DMS 273 (cell line): ENCODE measurements around the gene CMC1.
"Not testable (repeated sequence)": the region's sequence is repeated elsewhere in the genome, so short reads cannot be mapped to it uniquely, and the experiment has no call there.

Experiments
- DNase-seq: peaks from one replicate; lab custom pipeline; 2025; ENCODE audit not compliant: unreplicated experiment; lab: John Stamatoyannopoulos, UW

Gene CMC1, protein sequence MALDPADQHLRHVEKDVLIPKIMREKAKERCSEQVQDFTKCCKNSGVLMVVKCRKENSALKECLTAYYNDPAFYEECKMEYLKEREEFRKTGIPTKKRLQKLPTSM

DNA sequence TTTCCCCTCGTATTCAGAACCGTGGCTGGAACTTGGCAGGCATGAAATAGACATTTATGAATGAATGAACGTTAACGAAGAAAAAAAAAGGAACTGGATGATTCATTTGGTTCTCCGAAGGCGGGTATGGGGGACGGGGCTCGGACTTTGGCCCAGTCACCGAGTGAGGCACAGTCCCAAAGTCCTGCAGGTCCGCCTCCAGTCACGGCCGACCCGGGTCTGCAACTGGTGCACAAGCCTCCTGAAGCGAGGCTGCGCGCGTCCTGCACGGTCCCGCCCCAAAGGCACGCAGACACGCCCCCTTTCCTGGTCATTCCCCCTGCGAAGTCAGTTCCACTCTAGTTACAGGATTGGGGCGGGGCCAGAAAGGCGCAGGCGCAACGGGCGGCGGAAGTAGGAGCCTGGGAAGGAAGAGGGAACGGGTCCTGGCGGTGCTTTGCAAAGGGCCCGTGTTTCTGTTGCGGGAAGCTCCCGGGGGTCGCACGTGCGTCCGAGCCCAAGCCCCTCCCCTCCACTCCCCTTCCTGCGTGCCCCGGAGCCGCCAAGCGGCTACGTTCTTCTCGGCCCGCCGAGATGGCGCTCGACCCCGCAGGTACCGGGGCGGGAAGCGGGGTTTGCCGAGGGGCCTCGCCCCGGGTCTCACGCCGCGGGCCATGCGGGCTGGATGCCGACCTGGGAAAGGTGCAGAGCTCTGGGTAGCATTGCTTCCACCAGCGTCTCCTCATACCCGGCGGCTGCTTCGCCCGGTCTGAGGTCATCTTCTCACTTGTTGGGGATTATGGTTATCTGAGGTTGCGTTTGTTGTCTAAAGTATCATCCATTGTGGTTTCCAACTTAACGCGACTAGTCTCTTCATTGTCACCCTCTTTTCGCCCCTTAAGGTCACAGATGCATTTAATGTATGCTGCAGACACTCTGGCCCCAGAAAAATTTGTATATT is at the start of gene CMC1:
CMC1 (plus strand) TSS at position 399 of the 940 bp plus-strand sequence; CDS start at position 574, 175 bp downstream.
- DNase-seq = peak; percentile 97

DNA sequence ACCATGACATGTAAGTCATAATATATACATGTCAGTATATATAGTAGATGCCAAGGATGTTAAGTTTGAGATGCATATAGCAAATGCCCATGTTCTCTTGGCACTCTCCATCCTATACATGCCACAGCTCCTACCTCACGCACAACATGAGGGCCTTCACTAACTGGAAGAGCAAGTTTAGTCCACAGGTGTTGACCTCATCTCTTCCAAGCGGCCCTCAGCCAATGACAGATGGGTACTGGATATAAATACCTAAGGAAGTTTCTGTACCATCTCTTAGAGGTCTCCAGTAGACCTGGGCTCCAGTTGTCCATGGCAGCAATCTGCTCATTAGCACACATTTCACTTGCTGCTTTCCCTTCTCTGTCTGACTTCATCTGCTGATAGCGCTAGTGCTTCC is 43.3 kb upstream of the CMC1 start:
- DNase-seq = no peak

DNA sequence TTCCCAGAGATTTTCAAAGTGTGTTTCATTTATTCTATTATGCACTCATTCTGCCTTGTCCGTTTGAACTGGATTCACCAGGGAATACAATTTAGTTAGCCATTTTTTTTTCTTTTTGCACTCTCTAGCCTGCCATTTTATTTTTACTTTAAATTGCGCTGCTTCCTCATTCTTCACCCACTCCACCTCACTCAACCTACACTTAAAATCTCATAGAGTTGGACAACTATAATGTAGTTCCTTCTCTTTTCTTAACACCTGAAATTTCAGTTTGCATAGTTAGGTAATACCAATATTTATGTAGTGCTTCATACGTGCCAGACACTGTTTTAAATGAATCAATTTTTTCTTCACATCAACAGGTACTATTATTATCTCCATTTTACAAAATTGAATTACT is 42.4 kb upstream of the CMC1 start:
- no peak for DNase-seq

DNA sequence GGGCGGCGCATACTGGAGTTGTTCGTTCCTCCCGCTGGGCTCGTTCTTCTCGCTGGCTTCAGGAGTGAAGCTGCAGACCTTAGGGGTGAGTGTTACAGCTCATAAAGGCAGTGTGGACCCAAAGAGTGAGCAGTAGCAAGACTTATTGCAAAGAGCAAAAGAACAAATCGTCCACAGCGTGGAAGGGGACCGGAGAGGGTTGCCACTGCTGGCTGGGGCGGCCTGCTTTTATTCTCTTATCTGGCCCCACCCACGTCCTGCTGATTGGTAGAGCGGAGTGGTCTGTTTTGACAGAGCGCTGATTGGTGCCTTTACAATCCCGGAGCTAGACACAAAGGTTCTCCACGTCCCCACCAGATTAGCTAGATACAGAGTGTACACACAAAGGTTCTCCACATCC is 41.8 kb upstream of the CMC1 start:
- DNase-seq = not testable (repeated sequence)

DNA sequence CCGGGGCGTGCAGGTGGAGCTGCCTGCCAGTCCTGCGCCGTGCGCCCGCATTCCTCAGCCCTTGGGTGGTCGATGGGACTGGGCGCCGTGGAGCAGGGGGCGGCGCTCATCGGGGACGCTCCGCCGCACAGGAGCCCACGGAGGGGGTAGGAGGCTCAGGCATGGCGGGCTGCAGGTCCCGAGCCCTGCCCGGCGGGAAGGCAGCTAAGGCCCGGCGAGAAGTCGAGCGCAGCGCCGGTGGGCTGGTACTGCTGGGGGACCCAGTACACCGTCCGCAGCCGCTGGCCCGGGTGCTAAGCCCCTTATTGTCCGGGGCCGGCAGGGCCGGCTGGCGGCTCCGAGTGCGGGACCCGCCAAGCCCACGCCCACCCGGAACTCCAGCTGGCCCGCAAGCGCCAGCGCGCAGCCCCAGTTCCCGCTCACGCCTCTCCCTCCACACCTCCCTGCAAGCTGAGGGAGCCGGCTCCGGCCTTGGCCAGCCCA is 41.0 kb upstream of the CMC1 start:
- not testable (repeated sequence) for DNase-seq

DNA sequence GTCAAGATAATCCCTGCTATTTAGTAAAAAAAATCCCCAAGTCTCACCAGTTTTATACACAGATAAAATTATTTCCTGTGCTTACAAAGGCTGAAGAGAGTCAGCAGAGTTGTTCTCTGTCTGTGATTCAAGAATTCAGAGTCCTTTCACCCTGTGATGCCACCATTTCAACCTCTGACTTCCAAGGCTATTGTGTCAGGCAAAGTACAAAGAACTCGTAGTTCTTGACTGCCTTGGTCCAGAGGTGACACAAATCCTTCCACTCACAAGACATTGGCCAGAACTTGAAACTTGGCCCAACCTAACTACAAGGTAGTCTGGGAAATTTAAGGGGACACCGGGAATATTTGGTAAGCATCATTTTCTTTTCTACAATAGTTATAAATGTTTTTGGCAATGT is 34.9 kb upstream of the CMC1 start:
- no peak for DNase-seq

DNA sequence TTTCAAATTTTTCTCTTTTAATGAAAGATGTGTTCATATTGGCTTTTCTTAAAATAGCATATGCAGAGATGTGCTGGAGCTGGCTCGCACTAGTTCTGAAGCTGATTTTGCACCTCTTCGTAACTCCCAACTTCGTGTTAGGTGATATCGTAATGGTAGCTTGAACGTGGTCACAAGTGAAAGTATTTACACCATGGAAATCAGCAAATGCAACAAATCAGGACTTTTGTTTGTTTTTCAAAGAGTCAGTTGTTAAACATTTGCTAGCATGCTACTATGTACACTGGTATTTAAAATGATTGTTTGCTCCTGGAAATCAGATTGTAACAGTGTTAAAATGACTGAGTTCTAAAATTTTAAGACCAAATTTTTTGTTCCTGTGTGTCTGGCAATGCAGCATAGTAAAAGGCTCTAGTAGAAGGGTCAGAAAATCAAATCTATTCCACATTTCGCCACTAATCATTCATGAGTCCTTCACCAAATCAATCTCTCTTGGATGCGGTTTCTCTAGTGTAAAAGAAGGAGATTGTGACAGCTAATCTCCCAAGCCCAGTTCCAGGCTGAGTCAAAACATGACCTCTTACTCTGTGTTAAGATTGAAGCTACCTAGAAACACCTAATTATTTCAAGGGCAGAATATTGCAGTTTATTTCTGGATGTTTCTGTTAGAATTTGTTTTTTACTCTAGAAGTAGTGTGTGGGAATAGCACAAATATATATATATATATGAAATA is 34.3 kb upstream of the CMC1 start:
- no peak for DNase-seq

DNA sequence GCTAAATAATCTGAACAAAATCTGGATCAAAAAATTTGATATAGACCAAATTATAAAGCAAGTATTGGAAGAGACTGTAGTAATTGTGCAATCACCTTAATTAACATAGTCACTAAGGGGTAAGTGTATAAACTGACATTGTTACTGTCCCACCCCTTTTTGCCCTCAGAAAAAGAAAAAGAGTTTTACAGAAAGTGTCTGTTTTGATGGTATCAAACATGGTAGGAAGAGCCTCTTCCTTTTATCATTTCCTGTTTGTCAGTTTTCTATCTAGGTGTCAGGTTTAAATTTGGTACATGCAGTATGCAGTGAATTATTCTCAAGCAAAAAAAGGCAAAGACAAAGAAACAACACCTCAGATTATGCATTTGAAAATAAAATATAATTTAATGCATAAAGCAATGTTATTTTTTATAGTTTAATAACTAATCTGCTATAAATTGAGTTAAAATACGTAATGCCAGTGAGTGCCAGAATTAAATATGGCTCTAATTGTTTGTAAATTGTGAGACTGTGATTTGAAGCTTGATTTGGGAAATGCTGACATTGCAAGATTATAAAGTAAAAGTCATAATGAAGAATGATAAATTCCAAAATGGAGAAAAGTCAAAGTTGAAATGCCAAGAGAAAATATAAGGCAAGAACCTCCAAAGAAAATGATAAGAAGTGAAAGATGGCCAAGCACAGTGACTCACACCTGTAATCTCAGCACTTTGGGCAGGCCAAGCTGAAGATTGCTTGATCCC is 30.3 kb upstream of the CMC1 start:
- DNase-seq = no peak

DNA sequence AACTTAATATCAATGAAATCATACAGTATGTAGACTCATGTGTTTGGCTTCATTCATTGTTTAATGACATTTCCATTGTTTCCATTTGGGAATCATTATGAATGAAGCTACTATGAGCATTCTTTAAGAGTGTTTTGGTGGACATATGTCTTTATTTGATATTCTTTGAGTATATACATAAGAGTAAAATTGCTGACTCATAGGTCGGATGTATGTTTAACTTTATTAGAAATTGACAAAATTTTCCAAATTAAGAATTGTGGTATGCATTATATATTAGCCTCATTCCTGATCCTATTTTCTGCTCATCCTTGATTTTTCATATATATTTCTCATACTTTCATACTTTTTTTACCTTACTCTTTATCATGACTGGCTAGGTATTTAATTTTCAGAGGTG is 28.7 kb upstream of the CMC1 start:
- DNase-seq = no peak

DNA sequence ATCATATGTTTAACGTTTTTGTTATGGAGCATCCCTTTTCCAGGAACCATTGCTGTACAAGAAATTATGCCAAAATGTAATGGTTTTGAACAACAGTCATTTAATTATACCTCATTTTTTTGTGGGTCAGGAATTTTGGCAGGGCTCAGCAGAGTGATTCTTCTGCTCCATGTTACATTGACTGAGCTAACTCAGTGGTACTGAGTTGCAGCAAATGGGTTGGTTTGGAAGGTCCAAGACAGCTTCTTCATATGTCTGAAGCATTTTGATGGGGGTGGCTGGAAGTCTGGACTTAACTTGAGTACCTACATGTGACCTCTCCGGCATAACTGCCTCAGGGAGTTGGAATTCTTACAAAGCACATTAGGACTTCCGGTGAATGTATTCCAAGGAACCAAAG is 26.0 kb upstream of the CMC1 start:
- DNase-seq = no peak

DNA sequence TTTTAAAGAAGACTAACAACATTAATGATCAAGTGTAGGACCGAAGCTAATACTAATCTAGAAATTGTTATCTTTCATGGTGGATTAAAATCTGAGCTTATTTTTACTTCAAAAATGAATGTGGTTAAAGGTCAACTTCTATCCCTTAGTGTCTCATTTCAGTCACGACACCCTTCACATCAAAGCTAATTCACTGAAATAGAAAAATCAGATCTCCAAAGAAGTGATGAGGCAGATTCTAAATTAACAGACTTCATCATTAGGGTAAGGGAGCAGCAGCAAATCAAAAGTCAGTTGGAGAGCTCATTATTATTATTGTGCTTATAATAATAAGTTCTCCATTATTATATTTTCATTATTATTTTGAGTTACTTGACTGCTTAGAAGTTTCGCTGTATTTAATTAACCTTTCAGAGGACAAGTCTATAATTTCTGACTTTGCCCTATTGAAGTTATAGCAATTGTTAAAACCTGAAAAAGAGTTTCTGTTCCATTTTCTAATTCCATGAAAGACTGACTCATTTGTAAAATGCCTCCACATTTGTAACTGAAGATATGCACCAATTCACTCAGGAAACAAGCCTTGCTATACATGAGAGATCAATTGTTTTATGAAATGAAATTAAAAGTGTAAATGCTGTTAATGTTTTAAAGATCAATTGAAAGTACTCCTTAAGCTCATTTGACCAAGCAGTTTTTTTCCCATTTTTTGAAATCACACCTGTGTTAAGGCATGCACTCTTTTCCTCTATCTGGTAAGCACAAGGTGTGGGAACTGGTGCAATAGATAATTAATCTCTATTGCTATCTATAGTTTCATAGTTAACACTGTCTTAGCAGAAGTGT is 23.1 kb upstream of the CMC1 start:
- no peak for DNase-seq

DNA sequence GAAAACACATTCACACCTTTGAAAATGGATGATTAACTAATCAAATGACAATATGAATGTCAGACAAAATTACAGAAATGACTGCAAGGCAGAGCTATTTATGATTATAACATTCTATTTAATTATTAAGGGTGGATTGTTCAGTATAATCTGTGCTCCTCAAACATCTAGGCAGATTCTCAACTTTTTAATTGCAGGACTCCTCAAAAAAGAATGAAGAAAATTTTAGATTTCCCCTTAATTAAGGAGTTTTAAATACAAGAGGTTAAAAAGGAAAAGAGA is 22.6 kb upstream of the CMC1 start:
- no peak for DNase-seq

DNA sequence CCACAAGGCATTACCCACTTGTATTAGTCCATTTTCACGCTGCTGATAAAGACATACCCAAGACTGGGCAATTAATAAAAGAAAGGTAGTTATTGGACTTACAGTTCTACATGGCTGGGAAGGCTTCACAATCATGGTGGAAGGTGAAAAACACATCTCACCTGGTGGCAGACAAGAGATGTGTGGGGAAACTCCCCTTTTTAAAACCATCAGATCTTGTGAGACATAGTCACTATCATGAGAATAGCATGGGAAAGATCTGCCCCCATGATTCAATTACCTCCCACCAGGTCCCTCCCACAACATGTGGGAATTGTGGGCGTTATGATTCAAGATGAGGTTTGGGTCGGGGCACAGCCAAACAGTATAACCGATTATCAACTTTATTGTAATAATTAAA is 17.0 kb upstream of the CMC1 start:
- no peak for DNase-seq

DNA sequence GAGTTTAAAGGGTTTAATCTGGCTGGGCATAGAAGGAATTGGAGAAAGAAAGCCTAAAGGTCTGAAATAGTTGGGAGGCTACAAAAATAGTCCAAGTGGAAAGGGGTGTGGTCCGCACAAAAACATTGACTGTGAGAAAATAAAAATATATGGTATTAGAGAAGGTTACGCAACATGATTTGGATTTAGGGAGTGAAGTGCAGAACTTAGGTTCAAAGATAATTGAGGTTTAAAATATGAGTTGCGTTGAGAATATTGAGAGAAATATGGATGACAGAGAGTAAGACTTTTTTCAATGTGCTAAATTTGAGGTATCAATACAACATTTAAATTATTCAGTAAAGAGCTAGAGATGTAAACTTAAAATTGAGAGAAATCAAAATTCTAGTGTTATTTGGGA is 15.4 kb upstream of the CMC1 start:
- no peak for DNase-seq

DNA sequence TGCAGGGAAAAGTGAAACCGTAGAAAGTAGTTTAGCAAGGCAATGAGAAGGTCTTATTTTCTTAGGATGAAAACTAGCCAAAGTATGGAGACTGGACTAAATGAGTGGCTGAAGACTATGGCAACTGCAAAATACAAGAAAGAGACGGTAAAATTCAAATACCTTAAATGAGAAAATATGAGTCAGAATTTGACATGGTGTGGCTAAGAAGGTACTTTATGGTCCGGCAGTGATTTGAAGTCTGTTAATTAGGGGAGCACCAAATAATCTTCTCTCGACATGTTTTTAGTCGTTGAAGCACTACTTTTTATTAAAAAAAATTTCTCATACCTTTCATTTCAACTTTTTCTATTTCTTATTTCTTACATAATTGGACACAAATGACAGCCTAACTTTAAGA is 12.8 kb upstream of the CMC1 start:
- no peak for DNase-seq

DNA sequence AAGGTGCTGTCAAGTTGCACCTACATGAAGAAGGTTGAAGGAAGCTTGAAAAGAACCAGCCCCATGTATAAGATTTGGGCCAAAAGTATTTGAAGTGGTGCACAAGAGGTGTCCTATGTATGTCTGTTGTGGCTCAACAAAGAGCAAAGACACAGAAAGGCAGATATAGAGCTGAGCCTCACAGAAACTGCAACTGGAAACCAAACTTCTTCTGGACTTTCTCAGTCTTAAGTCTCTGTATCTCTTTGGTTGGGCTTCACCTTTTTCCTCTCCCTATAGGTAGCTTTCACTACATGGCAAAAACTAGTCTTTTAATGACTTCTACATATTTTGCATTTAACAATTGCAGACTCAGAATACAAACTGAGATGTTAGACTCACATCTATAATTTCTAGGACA is 8.8 kb upstream of the CMC1 start:
- no peak for DNase-seq

DNA sequence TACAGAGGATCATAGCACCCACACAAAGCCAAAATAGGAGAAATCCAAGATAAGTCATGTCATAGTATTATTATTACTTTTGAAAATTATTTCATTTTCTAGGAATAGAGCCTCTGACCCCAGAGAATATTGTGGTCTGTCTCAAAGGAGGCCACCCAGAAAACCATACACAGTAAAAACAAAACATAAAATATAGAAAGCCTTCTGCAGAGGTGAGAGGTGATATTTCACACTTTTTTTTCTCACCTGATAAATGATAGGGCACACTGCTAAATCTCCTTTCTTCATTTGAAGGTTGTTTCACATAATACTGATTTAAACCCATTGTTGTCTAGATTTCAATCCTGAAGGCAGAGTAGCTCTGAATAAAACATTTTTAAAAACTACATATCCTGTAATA is 7.0 kb upstream of the CMC1 start:
- DNase-seq = no peak

DNA sequence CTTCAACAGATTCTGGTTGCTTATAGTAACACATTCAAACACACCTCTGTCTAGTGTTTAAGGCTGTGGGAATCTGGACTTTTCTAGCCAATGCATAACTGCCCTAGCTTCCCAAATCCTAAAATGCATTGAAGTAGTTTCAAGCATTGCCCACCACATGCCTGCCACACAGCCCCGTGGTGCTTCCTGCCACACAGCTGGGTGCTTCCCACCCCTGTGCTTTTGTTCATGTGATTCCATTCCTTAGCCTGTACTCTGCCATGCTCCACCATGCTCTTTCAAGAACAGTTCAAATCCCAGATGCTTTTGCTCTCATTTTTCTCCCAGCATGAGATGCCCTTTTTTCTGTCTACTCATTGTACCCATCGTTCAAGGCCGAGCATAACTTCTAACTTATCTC is 2.3 kb upstream of the CMC1 start:
- no peak for DNase-seq

DNA sequence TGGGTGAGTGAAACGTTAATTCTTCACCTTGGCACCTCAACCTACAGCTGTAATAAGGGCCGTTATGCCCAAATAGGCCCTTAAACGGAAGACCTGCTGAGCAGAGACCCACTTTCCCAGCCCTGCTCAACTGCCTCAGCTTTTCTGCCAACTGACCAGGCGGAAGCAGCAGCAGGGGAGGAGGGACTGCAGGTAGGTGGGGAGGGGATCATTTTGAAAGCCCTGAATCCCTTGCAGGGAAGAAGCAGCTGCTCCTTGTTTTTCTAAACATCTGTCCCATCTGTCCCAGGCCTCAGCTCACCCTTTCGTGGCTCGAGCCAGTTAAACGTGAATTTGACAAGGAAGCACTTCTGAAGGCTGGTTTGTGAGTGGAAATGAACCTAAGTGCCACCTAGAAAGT is 978 bp upstream of the CMC1 start:
- DNase-seq = peak; percentile 92

DNA sequence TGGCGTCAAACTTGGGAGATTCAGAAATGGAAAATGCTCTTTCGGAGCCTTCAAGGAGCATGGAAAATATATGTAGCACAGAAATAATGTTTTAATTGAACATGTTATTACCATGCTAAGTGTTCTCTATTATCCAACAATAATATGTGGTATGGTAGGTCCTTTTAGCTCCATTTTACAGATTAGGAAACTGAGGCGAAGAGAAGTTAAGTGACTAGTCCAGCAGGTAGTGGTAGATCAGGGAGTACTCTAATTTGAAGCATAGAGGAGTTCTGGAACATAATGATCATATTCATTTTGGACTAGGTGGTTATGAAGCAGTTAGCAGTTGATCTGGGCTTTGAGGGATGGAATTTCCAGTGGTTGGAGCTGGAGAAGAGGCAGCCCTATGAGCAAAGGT is 1.1 kb downstream of the CMC1 start:
- DNase-seq = no peak
